ENCODE results near the gene IP6K1. TPM values are rescaled to one million over a fixed set of nuclear protein-coding genes. Genes with fewer than 3 reads are reported as not detected.

The IP6K1 gene
- total RNA-seq, 1 donor = 48.5 TPM

DNA sequence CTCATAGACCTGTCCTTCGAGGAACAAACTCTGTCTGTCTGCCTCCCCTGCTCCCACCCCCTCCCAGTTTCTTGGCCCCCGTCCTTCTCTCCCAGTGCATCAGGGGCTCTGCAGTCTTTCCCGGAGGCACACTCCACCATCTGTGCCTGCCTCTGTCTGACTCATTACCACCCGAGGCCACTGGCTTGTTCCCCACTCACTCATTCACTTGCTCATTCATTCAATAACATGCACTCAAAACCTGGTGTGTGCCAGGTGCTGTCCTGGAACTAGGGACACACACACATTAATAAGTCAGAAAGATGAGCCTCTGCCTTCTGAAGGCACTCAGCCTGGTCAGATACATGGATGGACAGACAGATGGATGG lies 79.2 kb downstream of the IP6K1 start:
- Histone ChIP-seq H3K27me3 (ENCODE audit: insufficient read depth, low read length) (no peaks in the 10 kb centered on the region), H3K4me3 (ENCODE audit: insufficient read depth, low read length) (no peak overlapping the region), H3K4me1 (ENCODE audit: insufficient read depth, low read length) (no peaks in the 10 kb centered on the region), H3K27ac (ENCODE audit: low read depth, low read length) (no peak overlapping the region), H4K20me1 (ENCODE audit: insufficient read depth, low read length) (peaks cover 11% of the 10 kb centered on the region), H2AFZ (ENCODE audit: low read length) (no peak overlapping the region), H3K36me3 (ENCODE audit: insufficient read depth, low read length) (peaks cover 13% of the 10 kb centered on the region), H3K9me3 (ENCODE audit: low read depth, low read length) (no peaks in the 10 kb centered on the region), H3K79me2 (ENCODE audit: insufficient read depth, low read length) (no peaks in the 10 kb centered on the region), H3K4me2 (ENCODE audit: insufficient read depth, low read length) (no peak overlapping the region)
- peak; percentile 57 for DNase-seq (ENCODE audit: insufficient read length, low spot score, missing footprints)
- TF ChIP-seq, protein P1, sequence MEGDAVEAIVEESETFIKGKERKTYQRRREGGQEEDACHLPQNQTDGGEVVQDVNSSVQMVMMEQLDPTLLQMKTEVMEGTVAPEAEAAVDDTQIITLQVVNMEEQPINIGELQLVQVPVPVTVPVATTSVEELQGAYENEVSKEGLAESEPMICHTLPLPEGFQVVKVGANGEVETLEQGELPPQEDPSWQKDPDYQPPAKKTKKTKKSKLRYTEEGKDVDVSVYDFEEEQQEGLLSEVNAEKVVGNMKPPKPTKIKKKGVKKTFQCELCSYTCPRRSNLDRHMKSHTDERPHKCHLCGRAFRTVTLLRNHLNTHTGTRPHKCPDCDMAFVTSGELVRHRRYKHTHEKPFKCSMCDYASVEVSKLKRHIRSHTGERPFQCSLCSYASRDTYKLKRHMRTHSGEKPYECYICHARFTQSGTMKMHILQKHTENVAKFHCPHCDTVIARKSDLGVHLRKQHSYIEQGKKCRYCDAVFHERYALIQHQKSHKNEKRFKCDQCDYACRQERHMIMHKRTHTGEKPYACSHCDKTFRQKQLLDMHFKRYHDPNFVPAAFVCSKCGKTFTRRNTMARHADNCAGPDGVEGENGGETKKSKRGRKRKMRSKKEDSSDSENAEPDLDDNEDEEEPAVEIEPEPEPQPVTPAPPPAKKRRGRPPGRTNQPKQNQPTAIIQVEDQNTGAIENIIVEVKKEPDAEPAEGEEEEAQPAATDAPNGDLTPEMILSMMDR (IDR thresholded peaks at IDR 0.05; ENCODE audit: extremely low read depth, low read depth, low read length) = no peak

DNA sequence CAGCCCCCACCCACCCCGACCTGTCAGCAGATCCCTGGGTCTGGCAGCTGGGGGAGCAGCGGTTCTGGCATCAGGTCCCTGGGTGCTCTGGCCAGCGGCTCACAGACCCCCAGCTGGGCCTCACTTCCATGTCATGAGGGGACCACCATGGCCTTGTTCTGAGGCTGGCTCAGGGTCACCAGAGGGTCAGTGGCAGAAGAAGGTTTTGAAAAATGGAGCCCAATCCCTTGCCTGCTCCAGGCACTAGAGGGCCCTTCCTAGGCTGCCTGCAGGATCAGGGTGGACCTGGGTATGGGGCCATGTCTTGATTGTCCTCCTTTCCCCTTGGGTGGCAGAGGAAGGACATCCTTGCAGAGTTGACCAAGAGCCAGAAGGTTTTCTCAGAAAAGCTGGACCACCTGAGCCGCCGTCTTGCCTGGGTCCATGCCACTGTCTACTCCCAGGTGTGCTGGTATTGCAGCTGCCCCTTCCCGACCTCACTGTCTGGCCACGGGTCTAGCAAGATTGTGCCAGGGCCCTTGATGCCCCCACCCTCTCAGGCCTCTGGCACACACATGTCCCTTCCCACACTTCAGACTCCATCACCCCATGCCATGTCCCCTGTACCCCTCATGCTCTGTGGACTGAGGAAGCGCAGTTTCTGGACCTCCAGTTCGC lies 79.8 kb downstream of the IP6K1 start:
- H2AFZ ChIP-seq (ENCODE audit: low read length) = no peak overlapping the region
- no peak overlapping the region for H3K4me3 ChIP-seq (ENCODE audit: insufficient read depth, low read length)
- TF ChIP-seq, protein P1 (IDR thresholded peaks at IDR 0.05; ENCODE audit: extremely low read depth, low read depth, low read length) = no peak
- DNase-seq (ENCODE audit: insufficient read length, low spot score, missing footprints) = peak; percentile 42
- H3K27me3 ChIP-seq (ENCODE audit: insufficient read depth, low read length) = no peaks in the 10 kb centered on the region
- H3K4me2 ChIP-seq (ENCODE audit: insufficient read depth, low read length) = no peak overlapping the region
- H3K27ac ChIP-seq (ENCODE audit: low read depth, low read length) = no peak overlapping the region
- H3K9me3 ChIP-seq (ENCODE audit: low read depth, low read length) = no peaks in the 10 kb centered on the region
- H3K4me1 ChIP-seq (ENCODE audit: insufficient read depth, low read length) = no peaks in the 10 kb centered on the region
- no peaks in the 10 kb centered on the region for H3K79me2 ChIP-seq (ENCODE audit: insufficient read depth, low read length)
- peaks cover 13% of the 10 kb centered on the region for H4K20me1 ChIP-seq (ENCODE audit: insufficient read depth, low read length)
- peaks cover 16% of the 10 kb centered on the region for H3K36me3 ChIP-seq (ENCODE audit: insufficient read depth, low read length)

DNA sequence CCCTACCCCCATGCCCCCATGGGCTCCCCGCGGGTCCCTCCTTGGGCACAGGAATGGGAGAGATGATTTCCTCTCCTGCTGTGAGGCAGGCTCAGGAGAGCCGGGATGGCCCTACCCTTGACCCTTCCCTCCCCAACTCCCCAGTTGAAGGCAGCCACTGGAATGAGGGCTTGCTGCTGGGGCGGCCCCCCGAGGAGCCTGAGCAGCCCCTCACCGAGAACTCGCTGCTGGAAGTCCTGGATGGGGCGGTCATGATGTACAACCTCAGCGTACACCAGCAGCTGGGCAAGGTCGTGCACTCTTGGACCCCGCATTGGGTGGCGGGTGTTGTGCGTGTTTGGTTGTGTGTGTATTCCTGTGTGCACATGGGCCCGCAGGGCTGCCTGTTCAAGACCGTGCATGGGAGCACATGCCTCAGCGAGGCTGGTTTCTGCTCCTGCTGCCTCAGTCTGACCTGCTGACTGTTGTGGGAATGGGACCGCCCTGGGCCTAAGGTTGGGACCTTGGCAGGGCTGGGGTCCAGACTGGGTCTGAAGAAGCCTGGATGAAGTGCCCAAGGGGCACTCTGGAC lies 80.9 kb downstream of the IP6K1 start:
- peak; percentile 45 for DNase-seq (ENCODE audit: insufficient read length, low spot score, missing footprints)
- Histone ChIP-seq H2AFZ (ENCODE audit: low read length) (no peak overlapping the region), H4K20me1 (ENCODE audit: insufficient read depth, low read length) (peaks cover 14% of the 10 kb centered on the region), H3K4me2 (ENCODE audit: insufficient read depth, low read length) (no peak overlapping the region), H3K79me2 (ENCODE audit: insufficient read depth, low read length) (no peaks in the 10 kb centered on the region), H3K27me3 (ENCODE audit: insufficient read depth, low read length) (no peaks in the 10 kb centered on the region), H3K4me1 (ENCODE audit: insufficient read depth, low read length) (no peaks in the 10 kb centered on the region), H3K36me3 (ENCODE audit: insufficient read depth, low read length) (peaks cover 25% of the 10 kb centered on the region), H3K27ac (ENCODE audit: low read depth, low read length) (no peak overlapping the region), H3K4me3 (ENCODE audit: insufficient read depth, low read length) (no peak overlapping the region), H3K9me3 (ENCODE audit: low read depth, low read length) (no peaks in the 10 kb centered on the region)
- TF ChIP-seq, protein P1 (IDR thresholded peaks at IDR 0.05; ENCODE audit: extremely low read depth, low read depth, low read length) = no peak

DNA sequence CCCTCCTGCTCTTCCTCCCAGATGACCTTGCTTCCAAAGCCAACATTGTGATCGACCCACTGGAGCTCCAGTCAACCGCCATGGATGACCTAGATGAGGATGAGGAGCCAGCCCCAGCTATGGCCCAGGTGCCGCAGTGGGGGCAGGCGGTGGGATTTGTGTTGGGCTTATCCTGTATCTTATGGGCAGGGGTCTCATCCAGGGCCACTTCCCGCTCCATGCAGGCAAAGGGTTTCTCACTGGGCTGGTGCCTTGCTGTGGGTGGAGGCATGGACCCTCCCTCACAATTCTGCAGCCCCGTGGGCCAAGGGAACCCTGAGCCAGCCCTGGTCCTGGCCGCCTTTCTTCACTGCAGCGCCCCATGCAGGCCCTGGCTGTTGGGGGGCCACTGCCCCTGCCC lies 81.7 kb downstream of the IP6K1 start:
- Histone ChIP-seq H2AFZ (ENCODE audit: low read length) (no peak overlapping the region), H3K4me1 (ENCODE audit: insufficient read depth, low read length) (no peaks in the 10 kb centered on the region), H3K27ac (ENCODE audit: low read depth, low read length) (no peak overlapping the region), H3K4me3 (ENCODE audit: insufficient read depth, low read length) (no peak overlapping the region), H4K20me1 (ENCODE audit: insufficient read depth, low read length) (peaks cover 14% of the 10 kb centered on the region), H3K9me3 (ENCODE audit: low read depth, low read length) (no peaks in the 10 kb centered on the region), H3K79me2 (ENCODE audit: insufficient read depth, low read length) (no peaks in the 10 kb centered on the region), H3K4me2 (ENCODE audit: insufficient read depth, low read length) (no peak overlapping the region), H3K27me3 (ENCODE audit: insufficient read depth, low read length) (no peaks in the 10 kb centered on the region), H3K36me3 (ENCODE audit: insufficient read depth, low read length) (peaks cover 30% of the 10 kb centered on the region)
- TF ChIP-seq, protein P1 (IDR thresholded peaks at IDR 0.05; ENCODE audit: extremely low read depth, low read depth, low read length) = no peak
- no peak for DNase-seq (ENCODE audit: insufficient read length, low spot score, missing footprints)

Measured in osteoblast (primary cell).